Liver (tissue), 9 donors: ENCODE measurements around the gene GNB1. TPM values are rescaled to one million over a fixed set of nuclear protein-coding genes. Genes with fewer than 3 reads are reported as not detected.

ENCODE experiments used
- DNase-seq: peaks from one replicate; pipeline ENCODE4 v3.0.0-alpha.2; 2017; ENCODE audit warnings: low spot score
- H3K27ac ChIP-seq, 2 donors: one replicate each; pipeline ENCODE4 v1.7.0; 2013; ENCODE audit warnings: inconsistent platforms in 2 of 2, low read length in 2 of 2, control low read depth in 1 of 2, low read depth in 1 of 2, mild to moderate bottlenecking in 1 of 2
- H3K27me3 ChIP-seq, 4 donors: one replicate each; pipeline versions ENCODE4 v1.6.1 to v1.7.0; 2013; ENCODE audit warnings: low read length in 3 of 4, inconsistent platforms in 1 of 4, mild to moderate bottlenecking in 1 of 4, moderate library complexity in 1 of 4; ENCODE audit not compliant: control insufficient read depth in 4 of 4, insufficient read depth in 4 of 4
- H3K36me3 ChIP-seq, 4 donors: one replicate each; pipeline versions ENCODE4 v1.6.1 to v1.7.0; 2013; ENCODE audit warnings: low read length in 3 of 4, mild to moderate bottlenecking in 3 of 4, low read depth in 1 of 4, moderate library complexity in 1 of 4; ENCODE audit not compliant: control insufficient read depth in 4 of 4, insufficient read depth in 3 of 4
- H3K4me1 ChIP-seq, 4 donors: one replicate each; pipeline versions ENCODE4 v1.6.1 to v1.7.0; 2013; ENCODE audit warnings: low read length in 3 of 4, mild to moderate bottlenecking in 3 of 4, moderate library complexity in 1 of 4; ENCODE audit not compliant: control insufficient read depth in 4 of 4, insufficient read depth in 4 of 4
- H3K4me3 ChIP-seq, 3 donors: one replicate each; pipeline versions ENCODE4 v1.6.1 to v1.7.0; 2013; ENCODE audit warnings: low read length in 3 of 3, control low read depth in 1 of 3, low read depth in 1 of 3, mild to moderate bottlenecking in 1 of 3
- H3K9ac ChIP-seq, 2 donors: one replicate each; pipeline ENCODE4 v1.7.0; 2013; ENCODE audit warnings: low read length in 2 of 2, mild to moderate bottlenecking in 2 of 2, moderate library complexity in 2 of 2, control low read depth in 1 of 2, low read depth in 1 of 2
- H3K9me3 ChIP-seq, 4 donors: one replicate each; pipeline versions ENCODE4 v1.6.1 to v1.7.0; 2013; ENCODE audit warnings: low read length in 3 of 4; ENCODE audit not compliant: control insufficient read depth in 4 of 4
- EGR1 ChIP-seq, 2 donors: IDR thresholded peaks; 2 replicates each; pipeline ENCODE4 v1.6.1; 2016 to 2018; ENCODE audit warnings: antibody characterized with exemption in 2 of 2, low read depth in 2 of 2
- FOXA1 ChIP-seq: IDR thresholded peaks from 2 replicates; pipeline ENCODE4 v1.6.1; 2016; ENCODE audit warnings: antibody characterized with exemption
- FOXA2 ChIP-seq: IDR thresholded peaks from 2 replicates; pipeline ENCODE4 v1.6.1; 2016; ENCODE audit warnings: antibody characterized with exemption
- GABPA ChIP-seq, 2 donors: IDR thresholded peaks in 1 of 2; conservative IDR thresholded peaks in 1 of 2; 2 replicates each; pipeline ENCODE4 v1.6.1; 2016; ENCODE audit warnings: antibody characterized with exemption in 2 of 2, mild to moderate bottlenecking in 1 of 2, moderate library complexity in 1 of 2
- HNF4A ChIP-seq, 2 donors: conservative IDR thresholded peaks; 2 replicates each; pipeline ENCODE4 v1.6.1; 2016; ENCODE audit warnings: antibody characterized with exemption in 2 of 2, mild to moderate bottlenecking in 2 of 2
- HNF4G ChIP-seq: IDR thresholded peaks from 2 replicates; pipeline ENCODE4 v1.6.1; 2016; ENCODE audit warnings: antibody characterized with exemption
- JUND ChIP-seq, 2 donors: IDR thresholded peaks; 2 replicates each; pipeline ENCODE4 v1.6.1; 2016; ENCODE audit warnings: antibody characterized with exemption in 2 of 2
- RAD21 ChIP-seq, 2 donors: IDR thresholded peaks; 2 replicates each; pipeline ENCODE4 v1.6.1; 2016; ENCODE audit warnings: antibody characterized with exemption in 2 of 2, mild to moderate bottlenecking in 2 of 2
- RXRA ChIP-seq, 2 donors: IDR thresholded peaks; 2 replicates each; pipeline ENCODE4 v1.6.1; 2017 to 2018; ENCODE audit warnings: antibody characterized with exemption in 2 of 2, mild to moderate bottlenecking in 1 of 2
- TAF1 ChIP-seq: conservative IDR thresholded peaks from 2 replicates; pipeline ENCODE4 v1.6.1; 2016; ENCODE audit warnings: antibody characterized with exemption, mild to moderate bottlenecking
- YY1 ChIP-seq: IDR thresholded peaks from 2 replicates; pipeline ENCODE4 v1.6.1; 2016; ENCODE audit warnings: antibody characterized with exemption, mild to moderate bottlenecking
- WGBS: extraction: QIAGEN DNeasy Blood & Tissue Kit; methylation state at CpG from one replicate; pipeline ENCODE4 v1.1.7; 2013; 5-methylcytosine and 5-hydroxymethylcytosine counted together
- polyA plus RNA-seq, 2 donors: library from polyadenylated mRNA; stranded (reverse) in 1 of 2; unstranded in 1 of 2; fragments of 200-250 nt in 1 of 2; fragments of >200 nt in 1 of 2; fragmentation: Nextera tagmentation in 1 of 2; extraction: Ambion mirVana in 1 of 2; gene quantifications; one replicate each; pipeline versions ENCODE4 v1.2.1 to v1.2.3, GENCODE V29; 2013 to 2015
- total RNA-seq, 2 donors: library from RNA; depleted of rRNA; stranded (reverse); fragments of >200 nt; gene quantifications; one replicate each; pipeline ENCODE4 v1.2.3, GENCODE V29; 2014
- TF ChIP-seq, protein P1 (sequence below): IDR thresholded peaks from 2 replicates; pipeline ENCODE4 v1.6.1; 2016; ENCODE audit warnings: antibody characterized with exemption
- TF ChIP-seq, protein P2 (sequence below): IDR thresholded peaks from 2 replicates; pipeline ENCODE4 v1.6.1; 2016; ENCODE audit warnings: antibody characterized with exemption
- TF ChIP-seq, protein P3 (sequence below): IDR thresholded peaks from 2 replicates; pipeline ENCODE4 v1.6.1; 2016; ENCODE audit warnings: antibody characterized with exemption
- TF ChIP-seq, protein P4 (sequence below): IDR thresholded peaks from 2 replicates; pipeline ENCODE4 v1.6.1; 2016; ENCODE audit warnings: antibody characterized with exemption, mild to moderate bottlenecking
- donor health status: healthy.
- donor health status: healthy.
- donor health status: healthy.
- donor health status: healthy.
- donor health status: healthy.

The GNB1 gene
- total and polyA plus RNA-seq, 4 donors = 22.3 to 68.5 (median 52.7) TPM

DNA sequence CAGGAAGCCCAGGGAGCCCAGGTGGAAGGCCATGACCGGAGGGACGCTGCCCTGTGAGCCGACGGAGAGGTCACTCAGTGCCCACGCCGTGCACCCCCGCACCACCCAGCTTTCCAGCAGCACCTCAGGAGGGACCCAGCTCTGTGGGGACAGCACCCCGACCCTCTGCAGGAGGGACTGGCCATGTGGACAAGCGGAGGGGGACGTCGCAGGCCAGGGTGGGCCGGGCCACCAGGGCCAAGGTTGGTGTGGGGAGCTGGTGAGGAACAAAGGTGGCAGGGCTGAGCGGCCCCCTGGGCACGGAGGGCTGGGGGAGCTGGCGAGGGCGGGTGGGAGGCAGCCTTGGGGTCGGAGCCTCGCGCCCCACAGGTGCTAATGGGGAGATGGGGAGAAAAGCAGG lies 135.5 kb downstream of the GNB1 start (continued):
- TF ChIP-seq, protein P1, sequence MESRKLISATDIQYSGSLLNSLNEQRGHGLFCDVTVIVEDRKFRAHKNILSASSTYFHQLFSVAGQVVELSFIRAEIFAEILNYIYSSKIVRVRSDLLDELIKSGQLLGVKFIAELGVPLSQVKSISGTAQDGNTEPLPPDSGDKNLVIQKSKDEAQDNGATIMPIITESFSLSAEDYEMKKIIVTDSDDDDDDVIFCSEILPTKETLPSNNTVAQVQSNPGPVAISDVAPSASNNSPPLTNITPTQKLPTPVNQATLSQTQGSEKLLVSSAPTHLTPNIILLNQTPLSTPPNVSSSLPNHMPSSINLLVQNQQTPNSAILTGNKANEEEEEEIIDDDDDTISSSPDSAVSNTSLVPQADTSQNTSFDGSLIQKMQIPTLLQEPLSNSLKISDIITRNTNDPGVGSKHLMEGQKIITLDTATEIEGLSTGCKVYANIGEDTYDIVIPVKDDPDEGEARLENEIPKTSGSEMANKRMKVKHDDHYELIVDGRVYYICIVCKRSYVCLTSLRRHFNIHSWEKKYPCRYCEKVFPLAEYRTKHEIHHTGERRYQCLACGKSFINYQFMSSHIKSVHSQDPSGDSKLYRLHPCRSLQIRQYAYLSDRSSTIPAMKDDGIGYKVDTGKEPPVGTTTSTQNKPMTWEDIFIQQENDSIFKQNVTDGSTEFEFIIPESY = no peak
- TF ChIP-seq TAF1 (no peak), RXRA (IDR thresholded peaks at IDR 0.05) (no peak), YY1 (no peak), RAD21 (IDR thresholded peaks at IDR 0.05) (no peak)
- TF ChIP-seq, protein P2, sequence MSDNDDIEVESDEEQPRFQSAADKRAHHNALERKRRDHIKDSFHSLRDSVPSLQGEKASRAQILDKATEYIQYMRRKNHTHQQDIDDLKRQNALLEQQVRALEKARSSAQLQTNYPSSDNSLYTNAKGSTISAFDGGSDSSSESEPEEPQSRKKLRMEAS = no peak

DNA sequence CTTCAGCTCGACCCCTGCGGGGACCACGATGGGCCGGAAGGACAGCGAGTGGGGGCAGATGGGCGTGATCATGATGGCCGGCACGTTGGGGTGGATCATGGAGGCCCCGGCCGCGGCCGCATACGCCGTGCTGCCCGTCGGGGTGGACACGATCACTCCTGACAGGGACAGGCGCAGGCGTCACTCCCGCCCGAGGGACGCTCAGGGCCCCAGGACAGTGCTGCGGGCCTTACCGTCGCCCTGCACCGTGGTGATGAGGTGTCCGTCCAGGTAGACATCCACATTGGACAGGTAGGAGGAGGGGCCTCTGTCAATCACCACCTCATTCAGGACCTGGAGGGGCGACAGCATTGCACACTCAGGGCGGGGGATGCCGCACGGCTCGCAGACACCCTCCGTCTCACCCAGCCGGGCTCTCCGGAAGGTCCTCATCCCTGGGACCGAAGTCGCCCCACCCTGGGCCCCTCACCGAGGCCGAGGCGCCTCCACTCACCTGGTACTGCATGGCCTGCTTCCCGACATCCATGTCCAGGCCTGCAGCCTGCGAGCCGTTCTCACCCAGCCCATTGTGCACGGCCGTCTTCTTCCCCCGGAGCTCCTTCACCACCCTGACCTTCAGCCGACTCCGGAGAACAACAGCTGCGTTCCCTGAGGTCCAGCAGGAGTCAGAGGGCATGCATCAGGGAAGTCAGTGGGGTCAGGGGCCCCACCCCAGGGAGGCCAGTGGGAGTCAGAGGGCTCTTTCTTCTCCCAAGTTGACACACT lies 136.7 kb downstream of the GNB1 start:
- peaks cover 7 to 33% (median 18%) of the 10 kb centered on the region in 4 donors for H3K4me1 ChIP-seq
- no peaks in the 10 kb centered on the region for H3K27me3 ChIP-seq
- H3K9me3 ChIP-seq = no peaks in the 10 kb centered on the region
- no peak overlapping the region for H3K4me3 ChIP-seq
- WGBS = 92% methylated on average over 49 of the region's 49 CpGs
- DNase-seq = no peak
- peak overlapping the region; percentile 47 to 55 for H3K27ac ChIP-seq
- TF ChIP-seq, protein P2 = no peak
- TF ChIP-seq, protein P3, sequence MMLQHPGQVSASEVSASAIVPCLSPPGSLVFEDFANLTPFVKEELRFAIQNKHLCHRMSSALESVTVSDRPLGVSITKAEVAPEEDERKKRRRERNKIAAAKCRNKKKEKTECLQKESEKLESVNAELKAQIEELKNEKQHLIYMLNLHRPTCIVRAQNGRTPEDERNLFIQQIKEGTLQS = no peak
- no peak for TF ChIP-seq FOXA2
- TF ChIP-seq, protein P1 = no peak
- peaks cover 7 to 36% (median 12%) of the 10 kb centered on the region in 4 donors for H3K36me3 ChIP-seq
- no peak overlapping the region for H3K9ac ChIP-seq

DNA sequence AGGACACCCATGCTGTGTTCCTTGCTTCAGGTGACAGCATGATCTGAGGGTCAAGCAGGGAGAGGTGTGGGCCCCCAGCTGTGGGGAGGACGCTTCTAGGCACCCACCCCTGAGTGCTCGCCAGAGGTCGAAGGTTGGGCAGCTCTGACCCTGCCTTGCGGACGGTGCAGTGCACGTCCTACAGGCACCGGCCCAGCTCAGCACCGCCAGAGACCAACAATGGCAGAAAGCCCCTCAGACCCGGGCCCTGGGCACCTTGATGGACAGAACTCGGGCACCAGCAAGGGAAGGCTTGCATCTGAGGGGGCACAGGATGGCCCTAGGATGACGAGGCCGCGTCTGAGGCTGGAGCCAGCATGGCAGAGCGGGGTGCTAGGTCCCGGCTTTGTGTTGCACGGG lies 137.3 kb downstream of the GNB1 start:
- Histone ChIP-seq H3K27ac (peak overlapping the region; percentile 47 to 55), H3K27me3 (no peaks in the 10 kb centered on the region), H3K36me3 (peaks cover 7 to 36% (median 12%) of the 10 kb centered on the region in 4 donors), H3K9me3 (no peaks in the 10 kb centered on the region), H3K4me1 (peaks cover 4 to 26% (median 15%) of the 10 kb centered on the region in 4 donors), H3K4me3 (no peak overlapping the region), H3K9ac (no peak overlapping the region)
- TF ChIP-seq FOXA1 (no peak), JUND (IDR thresholded peaks at IDR 0.05) (no peak), HNF4A (conservative IDR thresholded peaks at IDR 0.05) (peak in 1 of 2 donors; percentile 0), GABPA (IDR thresholded peaks at IDR 0.05 in 1 of 2, conservative IDR thresholded peaks at IDR 0.05 in 1 of 2) (no peak), HNF4G (no peak), EGR1 (IDR thresholded peaks at IDR 0.05; ENCODE audit: low read depth in 2 of 2) (no peak), RAD21 (IDR thresholded peaks at IDR 0.05) (no peak), RXRA (IDR thresholded peaks at IDR 0.05) (peak in 1 of 2 donors; percentile 14), YY1 (no peak), FOXA2 (no peak)
- TF ChIP-seq, protein P2 = no peak
- TF ChIP-seq, protein P4, sequence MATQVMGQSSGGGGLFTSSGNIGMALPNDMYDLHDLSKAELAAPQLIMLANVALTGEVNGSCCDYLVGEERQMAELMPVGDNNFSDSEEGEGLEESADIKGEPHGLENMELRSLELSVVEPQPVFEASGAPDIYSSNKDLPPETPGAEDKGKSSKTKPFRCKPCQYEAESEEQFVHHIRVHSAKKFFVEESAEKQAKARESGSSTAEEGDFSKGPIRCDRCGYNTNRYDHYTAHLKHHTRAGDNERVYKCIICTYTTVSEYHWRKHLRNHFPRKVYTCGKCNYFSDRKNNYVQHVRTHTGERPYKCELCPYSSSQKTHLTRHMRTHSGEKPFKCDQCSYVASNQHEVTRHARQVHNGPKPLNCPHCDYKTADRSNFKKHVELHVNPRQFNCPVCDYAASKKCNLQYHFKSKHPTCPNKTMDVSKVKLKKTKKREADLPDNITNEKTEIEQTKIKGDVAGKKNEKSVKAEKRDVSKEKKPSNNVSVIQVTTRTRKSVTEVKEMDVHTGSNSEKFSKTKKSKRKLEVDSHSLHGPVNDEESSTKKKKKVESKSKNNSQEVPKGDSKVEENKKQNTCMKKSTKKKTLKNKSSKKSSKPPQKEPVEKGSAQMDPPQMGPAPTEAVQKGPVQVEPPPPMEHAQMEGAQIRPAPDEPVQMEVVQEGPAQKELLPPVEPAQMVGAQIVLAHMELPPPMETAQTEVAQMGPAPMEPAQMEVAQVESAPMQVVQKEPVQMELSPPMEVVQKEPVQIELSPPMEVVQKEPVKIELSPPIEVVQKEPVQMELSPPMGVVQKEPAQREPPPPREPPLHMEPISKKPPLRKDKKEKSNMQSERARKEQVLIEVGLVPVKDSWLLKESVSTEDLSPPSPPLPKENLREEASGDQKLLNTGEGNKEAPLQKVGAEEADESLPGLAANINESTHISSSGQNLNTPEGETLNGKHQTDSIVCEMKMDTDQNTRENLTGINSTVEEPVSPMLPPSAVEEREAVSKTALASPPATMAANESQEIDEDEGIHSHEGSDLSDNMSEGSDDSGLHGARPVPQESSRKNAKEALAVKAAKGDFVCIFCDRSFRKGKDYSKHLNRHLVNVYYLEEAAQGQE = no peak
- TF ChIP-seq, protein P3 = no peak
- 56% methylated on average over 16 of the region's 16 CpGs for WGBS
- no peak for DNase-seq
